SIG-M5 treated with dmso at 0.1 percent for 504 hours (cell line): ENCODE measurements around the gene PAXX.

Experiments used
- DNase-seq: peaks from one replicate; lab custom pipeline; 2025; ENCODE audit not compliant: unreplicated experiment; lab: John Stamatoyannopoulos, UW

The PAXX gene

GRCh38 chr9:137015976-137016375 is 23.8 kb downstream of the PAXX start:
- no peak for DNase-seq

- no peak for DNase-seq
Observed at GRCh38 chr9:137016436-137016835, 24.2 kb downstream of the PAXX start.

GRCh38 chr9:137017071-137017470 is 24.8 kb downstream of the PAXX start:
- DNase-seq = no peak

- no peak for DNase-seq
Observed at GRCh38 chr9:137017791-137018497, 25.7 kb downstream of the PAXX start.

- DNase-seq = no peak
Observed at GRCh38 chr9:137018761-137019559, 26.7 kb downstream of the PAXX start.

GRCh38 chr9:137019891-137020683 is 27.9 kb downstream of the PAXX start:
- DNase-seq = no peak

- DNase-seq = no peak
Observed at GRCh38 chr9:137020771-137021567, 28.7 kb downstream of the PAXX start.

GRCh38 chr9:137021568-137021978 is 29.4 kb downstream of the PAXX start:
- DNase-seq = no peak

GRCh38 chr9:137021979-137022661 is 29.9 kb downstream of the PAXX start:
- DNase-seq = peak; percentile 75

GRCh38 chr9:137022662-137023008 is 30.4 kb downstream of the PAXX start:
- no peak for DNase-seq

GRCh38 chr9:137023157-137023556 is 30.9 kb downstream of the PAXX start:
- no peak for DNase-seq

- no peak for DNase-seq
Observed at GRCh38 chr9:137023583-137023991, 31.4 kb downstream of the PAXX start.

- peak; percentile 66 for DNase-seq
Observed at GRCh38 chr9:137025517-137025966, 33.3 kb downstream of the PAXX start.

GRCh38 chr9:137026384-137026783 is 34.2 kb downstream of the PAXX start:
- DNase-seq = no peak

- DNase-seq = no peak
Observed at GRCh38 chr9:137026828-137027227, 34.6 kb downstream of the PAXX start.

GRCh38 chr9:137027369-137028262 is 35.4 kb downstream of the PAXX start, which contains the start of gene ABCA2:
Gene ABCA2, minus strand, starts transcription at chr9:137028237. Its CDS starts 97 bp downstream, at chr9:137028140.
- DNase-seq = no peak

- peak; percentile 65 for DNase-seq
Observed at GRCh38 chr9:137028263-137029057, 36.2 kb downstream of the PAXX start.
